ENCODE results near the gene CPVL.

DNA sequence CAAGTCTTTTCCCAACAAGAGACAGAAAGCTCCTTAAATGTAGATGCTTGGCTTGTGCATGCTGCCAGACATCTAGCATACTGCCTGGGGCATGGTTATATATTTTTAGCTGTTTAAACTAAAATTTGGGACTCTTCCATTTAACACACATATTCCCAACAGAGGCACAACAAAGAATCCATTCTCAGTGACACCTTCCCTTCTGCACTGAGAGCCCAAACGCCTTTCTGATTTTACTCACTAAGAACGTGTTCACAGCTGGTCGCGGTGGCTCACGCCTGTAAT is 49.9 kb downstream of the CPVL start:
- TF ChIP-seq, protein P1, sequence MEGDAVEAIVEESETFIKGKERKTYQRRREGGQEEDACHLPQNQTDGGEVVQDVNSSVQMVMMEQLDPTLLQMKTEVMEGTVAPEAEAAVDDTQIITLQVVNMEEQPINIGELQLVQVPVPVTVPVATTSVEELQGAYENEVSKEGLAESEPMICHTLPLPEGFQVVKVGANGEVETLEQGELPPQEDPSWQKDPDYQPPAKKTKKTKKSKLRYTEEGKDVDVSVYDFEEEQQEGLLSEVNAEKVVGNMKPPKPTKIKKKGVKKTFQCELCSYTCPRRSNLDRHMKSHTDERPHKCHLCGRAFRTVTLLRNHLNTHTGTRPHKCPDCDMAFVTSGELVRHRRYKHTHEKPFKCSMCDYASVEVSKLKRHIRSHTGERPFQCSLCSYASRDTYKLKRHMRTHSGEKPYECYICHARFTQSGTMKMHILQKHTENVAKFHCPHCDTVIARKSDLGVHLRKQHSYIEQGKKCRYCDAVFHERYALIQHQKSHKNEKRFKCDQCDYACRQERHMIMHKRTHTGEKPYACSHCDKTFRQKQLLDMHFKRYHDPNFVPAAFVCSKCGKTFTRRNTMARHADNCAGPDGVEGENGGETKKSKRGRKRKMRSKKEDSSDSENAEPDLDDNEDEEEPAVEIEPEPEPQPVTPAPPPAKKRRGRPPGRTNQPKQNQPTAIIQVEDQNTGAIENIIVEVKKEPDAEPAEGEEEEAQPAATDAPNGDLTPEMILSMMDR (conservative IDR thresholded peaks at IDR 0.05): no peak
- no peak for TF ChIP-seq ZFX (IDR thresholded peaks at IDR 0.05)

Data from C4-2B (cell line).